Body of pancreas (tissue), 4 donors: ENCODE results near the gene B2M.

ENCODE experiments used
- POLR2A ChIP-seq, 3 donors: fragments of 450-650 bp; IDR thresholded peaks; one replicate each; pipeline ENCODE4 v1.6.1; 2016; ENCODE audit warnings: antibody characterized with exemption in 3 of 3, mild to moderate bottlenecking in 2 of 3
- TF ChIP-seq, protein P1 (sequence below), 7 experiments: fragments of 450-650 bp in 4 of 7; fragments of 200-600 bp in 3 of 7; sonication (generic) in 3 of 7; IDR thresholded peaks; one replicate each; pipeline ENCODE4 v1.5.1; 2016 to 2019; ENCODE audit warnings: antibody characterized with exemption in 7 of 7

DNA sequence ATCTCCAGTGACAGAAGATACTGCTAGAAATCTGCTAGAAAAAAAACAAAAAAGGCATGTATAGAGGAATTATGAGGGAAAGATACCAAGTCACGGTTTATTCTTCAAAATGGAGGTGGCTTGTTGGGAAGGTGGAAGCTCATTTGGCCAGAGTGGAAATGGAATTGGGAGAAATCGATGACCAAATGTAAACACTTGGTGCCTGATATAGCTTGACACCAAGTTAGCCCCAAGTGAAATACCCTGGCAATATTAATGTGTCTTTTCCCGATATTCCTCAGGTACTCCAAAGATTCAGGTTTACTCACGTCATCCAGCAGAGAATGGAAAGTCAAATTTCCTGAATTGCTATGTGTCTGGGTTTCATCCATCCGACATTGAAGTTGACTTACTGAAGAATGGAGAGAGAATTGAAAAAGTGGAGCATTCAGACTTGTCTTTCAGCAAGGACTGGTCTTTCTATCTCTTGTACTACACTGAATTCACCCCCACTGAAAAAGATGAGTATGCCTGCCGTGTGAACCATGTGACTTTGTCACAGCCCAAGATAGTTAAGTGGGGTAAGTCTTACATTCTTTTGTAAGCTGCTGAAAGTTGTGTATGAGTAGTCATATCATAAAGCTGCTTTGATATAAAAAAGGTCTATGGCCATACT is 4.0 kb downstream of the B2M start:
- TF ChIP-seq, protein P1, sequence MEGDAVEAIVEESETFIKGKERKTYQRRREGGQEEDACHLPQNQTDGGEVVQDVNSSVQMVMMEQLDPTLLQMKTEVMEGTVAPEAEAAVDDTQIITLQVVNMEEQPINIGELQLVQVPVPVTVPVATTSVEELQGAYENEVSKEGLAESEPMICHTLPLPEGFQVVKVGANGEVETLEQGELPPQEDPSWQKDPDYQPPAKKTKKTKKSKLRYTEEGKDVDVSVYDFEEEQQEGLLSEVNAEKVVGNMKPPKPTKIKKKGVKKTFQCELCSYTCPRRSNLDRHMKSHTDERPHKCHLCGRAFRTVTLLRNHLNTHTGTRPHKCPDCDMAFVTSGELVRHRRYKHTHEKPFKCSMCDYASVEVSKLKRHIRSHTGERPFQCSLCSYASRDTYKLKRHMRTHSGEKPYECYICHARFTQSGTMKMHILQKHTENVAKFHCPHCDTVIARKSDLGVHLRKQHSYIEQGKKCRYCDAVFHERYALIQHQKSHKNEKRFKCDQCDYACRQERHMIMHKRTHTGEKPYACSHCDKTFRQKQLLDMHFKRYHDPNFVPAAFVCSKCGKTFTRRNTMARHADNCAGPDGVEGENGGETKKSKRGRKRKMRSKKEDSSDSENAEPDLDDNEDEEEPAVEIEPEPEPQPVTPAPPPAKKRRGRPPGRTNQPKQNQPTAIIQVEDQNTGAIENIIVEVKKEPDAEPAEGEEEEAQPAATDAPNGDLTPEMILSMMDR (IDR thresholded peaks at IDR 0.05) = no peak
- TF ChIP-seq POLR2A (IDR thresholded peaks at IDR 0.05) = no peak
